DMS153 treated with DMSO at 0.1 percent for 48 hours (cell line): ENCODE results near the gene RBFOX2.
"Not testable (repeated sequence)": the region's sequence is repeated elsewhere in the genome, so short reads cannot be mapped to it uniquely, and the experiment has no call there.

ENCODE experiments used
- DNase-seq: peaks from one replicate; lab custom pipeline; 2025; ENCODE audit not compliant: unreplicated experiment; lab: John Stamatoyannopoulos, UW

RBFOX2 gene

GRCh38 chr22:35719212-35719875 is 309.3 kb downstream of the RBFOX2 start:
- no peak for DNase-seq

DNA sequence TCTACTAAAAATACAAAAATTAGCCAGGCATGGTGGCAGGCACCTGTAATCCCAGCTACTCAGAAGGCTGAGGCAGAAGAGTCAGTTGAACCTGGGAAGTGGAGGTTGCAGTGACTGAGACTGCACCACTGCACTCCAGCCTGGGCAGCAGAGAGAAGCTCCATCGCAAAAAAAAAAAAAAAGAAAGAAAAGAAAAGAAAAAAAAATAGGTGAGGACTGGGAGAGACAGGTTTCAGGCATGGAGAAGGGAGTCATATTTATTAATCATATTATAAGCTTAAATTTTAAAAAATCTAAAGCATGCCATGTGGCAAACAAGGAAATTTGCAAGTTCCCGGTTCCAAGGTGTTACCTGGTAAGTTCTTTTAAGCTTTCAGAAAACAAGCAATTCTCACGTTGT is 311.1 kb downstream of the RBFOX2 start, which contains the start of gene APOL5:
APOL5 (plus strand) TSS at position 301 of the 400 bp plus-strand sequence; CDS start at position 301, 0 bp downstream.
- no peak for DNase-seq

GRCh38 chr22:35712672-35713071 is 316.0 kb downstream of the RBFOX2 start:
- DNase-seq, result no peak

- DNase-seq, result no peak
Measured at GRCh38 chr22:35711336-35711735, 317.3 kb downstream of the RBFOX2 start.

DNA sequence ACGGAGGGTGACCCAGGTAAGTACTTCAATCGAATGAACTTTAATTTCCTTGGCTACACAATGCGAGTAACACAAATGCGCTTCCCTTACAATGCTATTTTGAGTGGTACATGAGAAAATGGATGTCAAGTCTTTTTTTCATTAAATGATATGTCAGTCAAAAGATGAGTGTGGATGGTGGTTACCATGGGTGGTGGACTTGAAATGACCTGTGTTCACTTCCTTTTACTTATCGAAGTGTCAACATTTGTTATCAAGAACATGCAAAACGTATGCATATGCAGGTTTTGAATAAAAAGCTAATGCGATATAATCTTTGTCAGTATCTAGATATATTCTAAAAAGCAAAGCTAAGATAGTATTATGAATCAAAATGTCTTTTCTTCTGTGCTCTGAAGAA is 319.7 kb downstream of the RBFOX2 start:
- no peak for DNase-seq

- no peak for DNase-seq
Measured at GRCh38 chr22:35708453-35708852, 320.2 kb downstream of the RBFOX2 start.

DNA sequence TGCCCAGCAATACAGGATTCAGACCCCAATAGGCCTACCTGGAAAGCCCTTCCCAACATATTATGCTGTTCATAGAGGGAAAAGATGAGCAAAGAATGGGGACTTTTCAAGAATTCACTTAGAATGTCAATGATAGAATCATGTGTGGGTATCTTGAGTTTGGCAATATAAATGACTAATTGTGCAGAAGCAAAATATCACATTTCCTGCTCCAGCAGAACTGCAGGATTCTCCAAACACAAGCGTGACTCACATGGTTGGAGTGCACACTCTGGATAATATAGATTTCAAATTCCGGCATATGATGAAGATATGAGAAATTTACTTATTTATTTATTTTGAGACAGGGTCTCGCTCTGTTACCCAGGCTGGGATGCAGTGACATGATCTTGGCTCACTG is 323.5 kb downstream of the RBFOX2 start:
- no peak for DNase-seq

- DNase-seq, result no peak
Measured at GRCh38 chr22:35703861-35704584, 324.6 kb downstream of the RBFOX2 start.

DNA sequence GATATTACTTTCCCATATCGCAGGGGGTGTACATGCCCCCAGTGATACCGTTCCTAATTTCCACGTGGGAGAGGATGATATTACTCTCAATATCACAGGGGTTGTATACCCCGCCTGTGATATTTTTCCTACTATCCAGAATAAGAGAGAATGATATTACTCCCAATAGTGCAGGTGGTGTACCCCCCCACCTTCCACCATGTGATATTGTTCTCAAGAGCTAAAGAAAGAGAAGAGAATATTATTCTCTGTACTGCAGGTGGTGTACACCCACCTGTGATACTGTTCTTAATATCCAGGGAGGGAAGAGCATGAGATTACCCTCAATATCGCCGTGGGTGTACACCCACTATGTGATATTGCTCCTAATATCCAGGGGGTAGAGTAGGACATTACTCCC is 328.8 kb downstream of the RBFOX2 start:
- not testable (repeated sequence) for DNase-seq

- no peak for DNase-seq
Measured at GRCh38 chr22:35697142-35697541, 331.5 kb downstream of the RBFOX2 start.

- DNase-seq, result no peak
Measured at GRCh38 chr22:35695202-35695601, 333.4 kb downstream of the RBFOX2 start.

DNA sequence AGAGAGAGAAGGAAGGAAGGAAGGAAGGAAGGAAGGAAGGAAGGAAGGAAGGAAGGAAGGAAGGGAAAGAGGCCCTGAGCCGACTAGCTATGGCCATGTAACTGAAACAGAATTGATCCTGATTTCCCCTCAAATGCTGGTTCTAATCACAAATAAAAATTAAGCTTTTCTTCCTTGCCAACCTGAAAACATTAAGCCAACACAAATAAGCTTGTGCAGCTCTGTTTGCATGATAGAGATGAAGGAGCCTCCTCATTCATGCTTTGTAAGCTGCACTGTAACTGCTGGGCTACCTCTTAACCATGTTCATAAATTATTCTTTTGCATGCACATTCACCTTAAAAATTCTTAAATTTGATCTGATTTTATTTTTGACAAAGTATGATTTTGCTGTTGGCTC is 338.6 kb downstream of the RBFOX2 start:
- no peak for DNase-seq

GRCh38 chr22:35688913-35689675 is 339.5 kb downstream of the RBFOX2 start:
- DNase-seq, result no peak
